ENCODE results near the gene GNAI3. TPM values are rescaled to one million over a fixed set of nuclear protein-coding genes. Genes with fewer than 3 reads are reported as not detected.
"Not testable (repeated sequence)": the region's sequence is repeated elsewhere in the genome, so short reads cannot be mapped to it uniquely, and the experiment has no call there.

Gene GNAI3
- polyA plus RNA-seq, 10 donors: 6.7 to 9.7 (median 8.2) TPM

DNA sequence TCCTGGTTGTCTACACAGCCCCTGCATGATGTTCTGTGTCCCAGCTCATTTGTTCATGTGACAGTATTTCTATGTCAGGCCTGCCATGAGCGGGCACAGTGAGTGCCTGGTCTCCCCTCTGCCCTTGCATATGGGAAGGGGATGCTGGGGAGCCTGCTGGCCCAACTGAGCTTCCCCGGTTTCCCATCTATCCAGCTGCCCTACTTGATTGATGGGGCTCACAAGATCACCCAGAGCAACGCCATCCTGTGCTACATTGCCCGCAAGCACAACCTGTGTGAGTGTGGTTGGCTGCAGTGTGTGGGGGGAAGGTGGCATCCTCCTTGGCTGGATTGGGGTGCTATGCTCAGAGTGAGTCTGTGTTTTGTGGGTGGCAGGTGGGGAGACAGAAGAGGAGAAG is 109.0 kb downstream of the GNAI3 start:
- no peak for DNase-seq

DNA sequence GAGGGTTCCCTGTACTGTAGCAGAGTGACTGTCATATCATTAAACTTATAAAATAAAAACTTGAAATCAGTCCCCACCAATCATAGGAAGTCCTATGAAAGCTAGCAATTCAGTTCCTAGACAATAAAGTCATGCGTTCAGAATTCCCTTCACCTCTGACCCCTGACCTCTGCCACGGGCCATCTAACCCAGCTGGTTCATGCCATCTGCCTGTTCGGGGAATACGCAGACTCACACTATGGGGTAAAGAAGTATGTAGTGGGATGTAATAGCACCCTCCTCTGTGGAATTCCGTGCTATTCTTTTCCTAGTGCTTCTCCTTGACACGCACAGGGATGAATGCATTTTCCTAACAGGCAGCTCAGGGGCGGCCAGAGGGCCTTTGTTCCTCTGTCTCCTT is 109.6 kb downstream of the GNAI3 start:
- DNase-seq: no peak

DNA sequence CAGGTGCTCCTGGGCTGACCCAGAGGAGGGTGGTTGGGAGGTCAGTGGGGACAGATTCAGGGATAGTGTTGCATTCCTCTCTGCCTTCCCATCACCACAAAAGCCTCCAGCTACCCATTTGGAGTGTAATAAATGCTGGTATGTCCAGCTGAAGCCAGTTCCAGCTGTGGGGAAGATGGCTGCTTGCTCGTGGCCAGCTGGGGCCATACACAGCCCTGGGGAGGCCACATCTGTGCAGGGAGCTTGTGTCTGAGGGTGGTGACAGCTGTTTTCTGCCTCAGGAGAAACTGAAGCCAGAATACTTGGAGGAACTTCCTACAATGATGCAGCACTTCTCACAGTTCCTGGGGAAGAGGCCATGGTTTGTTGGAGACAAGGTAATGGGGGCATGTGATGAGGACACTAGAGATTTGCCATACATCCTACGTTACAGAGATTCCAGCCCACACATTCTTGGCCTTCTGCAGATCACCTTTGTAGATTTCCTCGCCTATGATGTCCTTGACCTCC is 110.2 kb downstream of the GNAI3 start:
- no peak for DNase-seq

DNA sequence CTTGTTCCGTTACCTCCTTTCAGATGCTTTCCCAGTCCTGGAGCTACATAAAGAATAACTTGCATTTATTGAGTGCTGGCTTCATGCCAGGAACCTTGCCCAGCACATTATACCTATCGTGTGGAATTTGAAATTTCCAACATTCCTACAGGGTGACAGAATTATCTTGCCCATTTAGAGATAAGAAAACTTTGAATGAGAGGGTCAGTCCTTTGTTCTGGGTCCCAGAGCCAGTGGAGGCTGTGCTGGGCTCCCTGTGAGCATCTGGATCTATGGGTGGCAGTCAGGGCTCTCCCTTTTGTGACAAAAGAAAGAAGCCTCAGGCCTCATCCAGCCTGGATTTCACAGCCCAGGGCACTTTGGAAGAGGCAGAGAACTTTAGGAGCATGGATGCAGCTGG is 110.7 kb downstream of the GNAI3 start:
- no peak for DNase-seq

DNA sequence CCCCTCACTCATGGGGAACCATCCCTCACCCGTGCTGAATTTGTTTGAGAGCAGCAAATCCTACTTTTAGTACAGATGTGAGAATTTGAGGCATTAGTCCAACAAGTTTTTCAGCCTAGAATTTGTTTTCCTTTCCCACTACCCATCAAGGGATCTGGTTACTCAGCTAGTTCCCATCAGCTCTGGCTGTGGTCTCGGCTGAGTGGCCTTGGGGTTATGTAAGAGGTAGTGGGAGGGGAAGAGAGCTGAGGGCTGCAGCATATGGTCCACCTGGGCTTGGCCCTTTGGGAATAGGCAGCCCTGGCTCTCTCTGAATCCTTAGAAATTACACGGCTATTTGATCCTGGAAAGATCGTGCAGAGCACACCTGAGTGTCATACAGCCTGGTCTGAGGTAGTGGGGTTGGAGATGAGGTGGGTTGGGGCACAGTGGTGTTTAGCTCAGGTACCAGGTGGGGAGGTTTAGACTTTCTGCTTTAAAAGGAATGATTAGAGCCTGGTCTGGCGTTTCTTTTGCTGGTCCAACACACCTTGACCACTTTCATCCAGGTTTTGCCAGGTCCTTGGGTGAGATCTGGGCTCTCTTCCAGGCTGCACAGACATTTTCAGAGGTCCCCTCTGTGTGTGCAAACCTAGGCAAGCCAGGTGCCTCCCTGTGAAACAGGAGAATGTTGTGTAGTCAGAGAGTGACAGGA is 111.7 kb downstream of the GNAI3 start:
- no peak for DNase-seq

DNA sequence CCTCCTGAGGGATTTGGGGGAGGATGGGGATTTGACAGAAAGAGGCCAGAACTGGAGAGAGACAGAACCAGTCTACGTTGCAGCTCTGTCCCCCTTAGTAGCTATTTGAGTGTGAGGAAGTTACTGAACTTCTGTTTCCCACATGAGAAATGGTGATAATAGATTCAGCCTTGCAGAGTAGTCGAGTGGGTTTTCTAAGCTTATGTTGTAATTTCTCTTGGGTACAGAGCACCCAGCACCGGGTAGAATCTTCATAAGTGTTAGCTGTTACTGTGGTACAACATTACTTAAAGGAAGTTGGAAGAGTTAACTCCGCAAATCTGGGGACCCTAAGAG is 112.2 kb downstream of the GNAI3 start:
- not testable (repeated sequence) for DNase-seq

DNA sequence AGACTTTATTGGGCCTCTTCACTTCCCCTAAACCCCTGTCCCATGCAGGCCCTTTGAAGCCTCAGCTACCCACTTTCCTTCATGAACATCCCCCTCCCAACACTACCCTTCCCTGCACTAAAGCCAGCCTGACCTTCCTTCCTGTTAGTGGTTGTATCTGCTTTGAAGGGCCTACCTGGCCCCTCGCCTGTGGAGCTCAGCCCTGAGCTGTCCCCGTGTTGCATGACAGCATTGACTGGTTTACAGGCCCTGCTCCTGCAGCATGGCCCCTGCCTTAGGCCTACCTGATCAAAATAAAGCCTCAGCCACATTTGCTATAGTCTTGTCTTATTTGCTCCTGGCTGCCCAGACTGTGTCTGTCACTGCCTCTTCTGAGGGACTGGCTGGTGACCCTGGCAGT is 113.0 kb downstream of the GNAI3 start:
- DNase-seq: no peak

DNA sequence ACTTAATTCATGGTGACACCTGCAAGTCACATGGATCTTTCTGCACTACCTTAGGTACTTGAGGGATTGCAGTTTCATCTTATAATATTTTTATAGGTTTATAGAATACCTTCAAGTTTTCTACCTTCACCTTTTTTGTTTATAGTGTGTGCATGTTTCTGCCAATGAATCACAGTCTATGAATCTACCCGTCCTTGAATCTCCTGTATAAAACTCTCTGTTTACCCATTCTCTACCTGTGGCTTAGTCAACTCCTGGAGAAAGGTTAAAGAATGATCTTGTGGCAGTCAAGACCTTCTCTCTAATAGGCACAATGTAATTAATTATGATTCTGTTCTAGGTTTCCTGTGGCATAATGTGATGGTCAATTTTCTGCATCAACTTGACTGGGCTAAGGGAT is 116.3 kb downstream of the GNAI3 start:
- no peak for DNase-seq

DNA sequence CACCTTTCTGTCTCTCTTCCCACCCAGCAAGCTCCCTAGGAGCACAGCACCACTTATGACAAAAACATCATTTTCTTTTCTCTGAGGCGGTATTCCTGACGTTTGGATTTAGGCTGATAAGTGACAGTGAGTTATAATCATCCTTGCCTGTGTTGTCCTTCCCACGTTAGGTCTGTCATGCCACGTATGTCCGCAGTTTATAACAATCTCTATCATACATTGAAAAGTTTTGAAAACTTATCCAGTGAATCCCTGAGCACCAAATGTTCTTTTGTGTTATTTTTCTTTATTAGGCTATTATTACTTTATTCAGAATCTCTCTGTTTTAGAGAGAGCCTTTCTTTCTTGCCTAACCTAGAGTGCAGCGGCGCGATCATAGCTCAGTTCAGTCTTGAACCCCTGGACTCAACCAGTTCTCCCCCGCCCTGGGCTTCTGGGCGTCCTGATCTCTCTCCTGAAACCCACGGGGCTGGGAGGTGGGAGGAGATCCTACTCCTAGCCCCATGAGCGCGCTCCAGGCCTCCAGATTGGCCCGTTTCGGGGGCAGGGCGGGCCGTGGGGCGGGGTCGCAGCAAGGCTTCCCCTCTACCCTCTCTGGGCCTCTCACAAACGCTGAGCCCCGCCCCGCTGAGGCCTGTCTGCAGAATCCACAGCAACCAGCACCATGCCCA is 119.2 kb downstream of the GNAI3 start, which contains the start of gene GSTM2:
TSS of gene GSTM2 (plus strand) at position 606 of the 671 bp plus-strand sequence. CDS start at position 665, 59 bp downstream.
- peak; percentile 91 to 97 (median 94) for DNase-seq

Other genes with a start within 250 kb of the GNAI3 start
- 1 to 10 TPM in 5 of 10 donors, under 1 TPM in 5; 0.40 to 1.9 (median 0.93) TPM for gene MYBPHL, start 241.6 kb upstream of the GNAI3 start, polyA plus RNA-seq (ENCODE audit: insufficient read length in 10 of 10)
- gene SORT1, start 150.7 kb upstream of the GNAI3 start, polyA plus RNA-seq (ENCODE audit: insufficient read length in 10 of 10): 10 to 100 TPM; 21.9 to 45.5 (median 25.6) TPM
- 10 to 100 TPM; 61.8 to 90.0 (median 69.1) TPM for gene PSMA5, start 122.2 kb upstream of the GNAI3 start, polyA plus RNA-seq (ENCODE audit: insufficient read length in 10 of 10)
- gene SYPL2, start 82.1 kb upstream of the GNAI3 start, polyA plus RNA-seq (ENCODE audit: insufficient read length in 10 of 10): 100 to 1,000 TPM in 9 of 10 donors, 10 to 100 TPM in 1; 90.2 to 305 (median 215) TPM
- gene ATXN7L2, start 64.7 kb upstream of the GNAI3 start, polyA plus RNA-seq (ENCODE audit: insufficient read length in 10 of 10): 10 to 100 TPM; 11.8 to 32.9 (median 20.8) TPM
- gene CYB561D1, start 54.5 kb upstream of the GNAI3 start, polyA plus RNA-seq (ENCODE audit: insufficient read length in 10 of 10): 10 to 100 TPM in 4 of 10 donors, 1 to 10 TPM in 6; 6.2 to 12.4 (median 9.2) TPM
- gene AMIGO1, start 38.9 kb upstream of the GNAI3 start, polyA plus RNA-seq (ENCODE audit: insufficient read length in 10 of 10): 10 to 100 TPM in 6 of 10 donors, 1 to 10 TPM in 4; 8.8 to 16.9 (median 10.7) TPM
- gene GPR61, start 8.7 kb upstream of the GNAI3 start, polyA plus RNA-seq (ENCODE audit: insufficient read length in 10 of 10): 1 to 10 TPM in 9 of 10 donors, under 1 TPM in 1; 0.95 to 2.4 (median 1.6) TPM
- under 1 TPM in 1 of 10 donors, not detected in 9; 0.19 TPM for gene GNAT2, start 71.0 kb downstream of the GNAI3 start, polyA plus RNA-seq (ENCODE audit: insufficient read length in 10 of 10)
- 10 to 100 TPM; 26.0 to 41.4 (median 34.1) TPM for gene AMPD2, start 71.2 kb downstream of the GNAI3 start, polyA plus RNA-seq (ENCODE audit: insufficient read length in 10 of 10)
- 10 to 100 TPM; 12.9 to 25.9 (median 20.7) TPM for gene GSTM4, start 107.5 kb downstream of the GNAI3 start, polyA plus RNA-seq (ENCODE audit: insufficient read length in 10 of 10)
- gene GSTM2, start 119.4 kb downstream of the GNAI3 start, polyA plus RNA-seq (ENCODE audit: insufficient read length in 10 of 10): 100 to 1,000 TPM; 118 to 193 (median 154) TPM
- gene GSTM1, start 139.2 kb downstream of the GNAI3 start, polyA plus RNA-seq (ENCODE audit: insufficient read length in 10 of 10): 10 to 100 TPM in 4 of 10 donors, 1 to 10 TPM in 2, under 1 TPM in 3, not detected in 1; 0.28 to 59.1 (median 1.2) TPM
- 10 to 100 TPM in 7 of 10 donors, 1 to 10 TPM in 3; 7.3 to 42.1 (median 13.7) TPM for gene GSTM5, start 163.6 kb downstream of the GNAI3 start, polyA plus RNA-seq (ENCODE audit: insufficient read length in 10 of 10)
- gene GSTM3, start 192.4 kb downstream of the GNAI3 start, polyA plus RNA-seq (ENCODE audit: insufficient read length in 10 of 10): 10 to 100 TPM; 33.5 to 57.6 (median 43.2) TPM
- gene EPS8L3, start 215.3 kb downstream of the GNAI3 start, polyA plus RNA-seq (ENCODE audit: insufficient read length in 10 of 10): under 1 TPM in 1 of 10 donors, not detected in 9; 0.19 TPM